A375 (cell line): Measurements from ENCODE around the gene CAPRIN1. TPM values are rescaled to one million over a fixed set of nuclear protein-coding genes. Genes with fewer than 3 reads are reported as not detected.

ENCODE experiments used
- total RNA-seq: library from RNA; depleted of rRNA; stranded (reverse); fragments of >200 nt; shearing (Covaris generic); gene quantifications from 2 replicates; pipeline ENCODE4 v1.2.3, GENCODE V29; 2014; rRNA removed

Gene CAPRIN1
- 273 and 324 TPM in 2 replicates for total RNA-seq

GRCh38 chr11:34051349-34052035 lies at the start of gene CAPRIN1:
Gene CAPRIN1 (plus strand): TSS chr11:34051731. CDS start chr11:34052421, 690 bp downstream.

DNA sequence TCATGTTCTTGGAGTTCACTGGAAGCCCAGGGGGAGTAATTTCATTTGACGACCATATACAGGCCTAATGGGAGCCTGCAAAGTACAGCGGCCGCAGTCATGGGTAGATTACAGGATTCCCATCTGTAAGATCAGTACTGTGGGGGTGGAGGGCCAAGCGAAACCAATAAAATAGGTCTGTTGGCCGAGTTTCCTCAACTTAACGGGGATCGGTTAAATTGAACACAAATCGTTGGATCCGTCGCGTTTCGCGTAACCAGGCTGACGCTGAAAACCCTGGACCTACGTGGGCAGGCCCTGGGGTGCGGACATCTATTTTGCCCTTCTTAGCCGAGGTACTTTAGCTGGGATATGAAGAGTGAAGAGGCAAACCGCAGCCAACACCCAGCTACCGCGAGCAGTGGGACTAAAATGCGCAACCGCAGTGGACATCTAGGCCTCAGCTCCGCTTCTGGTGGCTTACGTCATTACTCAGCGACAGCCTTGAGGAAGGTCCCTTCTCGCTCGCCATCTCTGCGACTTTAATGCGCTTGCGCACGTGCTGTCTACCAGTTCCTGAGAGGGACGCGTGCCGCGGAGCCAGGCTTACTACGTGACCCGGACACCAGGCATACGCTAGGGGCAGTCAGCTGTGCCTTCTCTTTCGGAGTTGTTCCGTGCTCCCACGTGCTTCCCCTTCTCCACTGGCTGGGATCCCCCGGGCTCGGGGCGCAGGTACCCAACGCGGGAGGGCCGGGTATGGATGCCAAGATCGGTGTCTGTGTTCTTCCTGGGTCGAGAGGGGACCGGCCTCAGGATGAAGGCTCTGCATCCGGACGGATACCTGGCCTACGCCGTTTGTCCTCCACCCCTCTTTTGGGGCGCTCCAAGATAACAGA lies 53.8 kb downstream of the CAPRIN1 start, which contains the start of gene NAT10:
NAT10 (plus strand) TSS at position 551 of the 878 bp plus-strand sequence. CDS start 2,597 bp downstream, outside the sequence.

Other genes with a start within 250 kb of the CAPRIN1 start
- 0.93 and 1.1 TPM in 2 replicates for gene LMO2, start 159.7 kb upstream of the CAPRIN1 start, total RNA-seq
- 48.2 and 53.8 TPM in 2 replicates for gene NAT10, start 53.9 kb downstream of the CAPRIN1 start, total RNA-seq